Kidney (tissue), 14 donors: ENCODE measurements around the gene GTF3C4. TPM values are rescaled to one million over a fixed set of nuclear protein-coding genes. Genes with fewer than 3 reads are reported as not detected.
A peak's percentile ranks its signal among the peaks of the same experiment; 100 is the strongest.

Experiments used
- DNase-seq, 5 donors: peaks; one replicate each; pipeline ENCODE4 v3.0.0-alpha.2; 2013 to 2020
- FAIRE-seq: peaks from 2 replicates; lab custom pipeline; 2012; peaks lifted over from hg19 to GRCh38; lab: Jason Lieb, UNC
- H3K27ac ChIP-seq, 2 donors: one replicate each; pipeline ENCODE4 v1.7.0; 2013; ENCODE audit warnings: low read depth in 2 of 2, low read length in 2 of 2, inconsistent platforms in 1 of 2
- H3K27me3 ChIP-seq: one replicate; pipeline ENCODE4 v1.7.1; 2013; ENCODE audit warnings: low read length, inconsistent platforms; ENCODE audit not compliant: control insufficient read depth, insufficient read depth
- H3K36me3 ChIP-seq, 3 donors: one replicate each; pipeline versions ENCODE4 v1.7.0 to v1.7.1; 2013; ENCODE audit warnings: low read length in 3 of 3, control low read depth in 1 of 3, inconsistent platforms in 1 of 3; ENCODE audit not compliant: insufficient read depth in 3 of 3, control insufficient read depth in 2 of 3
- H3K4me1 ChIP-seq, 3 donors: one replicate each; pipeline versions ENCODE4 v1.7.0 to v1.7.1; 2013; ENCODE audit warnings: low read length in 3 of 3, inconsistent platforms in 1 of 3, low read depth in 1 of 3; ENCODE audit not compliant: control insufficient read depth in 2 of 3, insufficient read depth in 2 of 3
- H3K4me3 ChIP-seq, 3 donors: one replicate each; pipeline versions ENCODE4 v1.7.0 to v1.8.1; 2013; ENCODE audit warnings: low read length in 3 of 3, control low read depth in 1 of 3, inconsistent platforms in 1 of 3
- H3K9ac ChIP-seq, 3 donors: one replicate each; pipeline versions ENCODE4 v1.7.0 to v1.7.1; 2013; ENCODE audit warnings: low read length in 3 of 3, control low read depth in 1 of 3, inconsistent platforms in 1 of 3
- H3K9me3 ChIP-seq, 3 donors: one replicate each; pipeline versions ENCODE4 v1.7.0 to v1.7.1; 2013; ENCODE audit warnings: low read length in 3 of 3, control low read depth in 1 of 3, inconsistent platforms in 1 of 3; ENCODE audit not compliant: control insufficient read depth in 2 of 3, insufficient read depth in 1 of 3
- CTCF ChIP-seq: IDR thresholded peaks from 3 replicates; pipeline ENCODE4 v1.5.1; 2012; ENCODE audit warnings: mild to moderate bottlenecking, moderate library complexity, borderline replicate concordance; ENCODE audit not compliant: insufficient read depth; ENCODE audit errors: extremely low read depth
- intact Hi-C: fragments of 100-400 bp; cut with DNase I; formaldehyde crosslinking; loops from one replicate; pipeline ENCODE4 v1.11.1; 2022
- polyA plus RNA-seq: library from polyadenylated mRNA; stranded (reverse); fragments of 350-450 nt; fragmentation: Illumina TruSeq; extraction: RNeasy Lipid Tissue Mini Kit (QIAGEN cat#74804); gene quantifications from one replicate; pipeline ENCODE4 v1.2.3, GENCODE V29; 2014; ENCODE audit warnings: low read depth, low replicate concordance; ENCODE audit not compliant: insufficient read depth
- total RNA-seq: library from RNA; stranded (reverse); fragmentation: NEBNext Ultra II Directional; extraction: Animal tissue kit (Norgen Biotek cat#: 25700); gene quantifications from one replicate; pipeline ENCODE4 v1.2.1, GENCODE V29; 2021
- donor health status: control.
- donor health status: control.
- donor health status: control.
- donor health status: control.
- donor health status: control.
- donor health status: DM: yes; HTN: yes; CAD: no.
- donor health status: Normal renal cell carcinoma (clear cell type).

Gene GTF3C4
- total and polyA plus RNA-seq, 2 donors from 2014 or later, result 3.7 to 21.0 TPM

GRCh38 chr9:132630116-132630515, 40.1 kb upstream of the GTF3C4 start:
- no peak overlapping the region for H3K4me3 ChIP-seq
- H3K9ac ChIP-seq, result no peak overlapping the region
- TF ChIP-seq CTCF, result no peak
- intact Hi-C loops, result no loop called here
- FAIRE-seq, result no peak
- no peaks in the 10 kb centered on the region for H3K4me1 ChIP-seq
- DNase-seq, result peak in 2 of 5 donors; percentile 40 to 44
- H3K9me3 ChIP-seq, result no peaks in the 10 kb centered on the region
- peaks cover 3 to 34% (median 16%) of the 10 kb centered on the region in 3 donors for H3K36me3 ChIP-seq
- no peaks in the 10 kb centered on the region for H3K27me3 ChIP-seq
- no peak overlapping the region for H3K27ac ChIP-seq

GRCh38 chr9:132630811-132631210, 39.5 kb upstream of the GTF3C4 start:
- Histone ChIP-seq H3K9me3 (no peaks in the 10 kb centered on the region), H3K27me3 (no peaks in the 10 kb centered on the region), H3K36me3 (peaks cover 3 to 30% (median 16%) of the 10 kb centered on the region in 3 donors), H3K27ac (no peak overlapping the region), H3K4me1 (no peaks in the 10 kb centered on the region), H3K9ac (no peak overlapping the region), H3K4me3 (no peak overlapping the region)
- DNase-seq (no peak), FAIRE-seq (no peak)
- intact Hi-C loops, result no loop called here
- no peak for TF ChIP-seq CTCF

- FAIRE-seq, result no peak
- H3K4me1 ChIP-seq, result no peaks in the 10 kb centered on the region
- H3K27ac ChIP-seq, result no peak overlapping the region
- H3K27me3 ChIP-seq, result no peaks in the 10 kb centered on the region
- no peak overlapping the region for H3K9ac ChIP-seq
- H3K4me3 ChIP-seq, result no peak overlapping the region
- intact Hi-C loops, result no loop called here
- no peaks in the 10 kb centered on the region for H3K9me3 ChIP-seq
- TF ChIP-seq CTCF, result no peak
- DNase-seq, result no peak
- peaks cover 3 to 30% (median 19%) of the 10 kb centered on the region in 3 donors for H3K36me3 ChIP-seq
Observed at GRCh38 chr9:132631280-132631679, 39.0 kb upstream of the GTF3C4 start.

- DNase-seq, result no peak
- Histone ChIP-seq H3K4me3 (no peak overlapping the region), H3K27ac (no peak overlapping the region), H3K4me1 (no peaks in the 10 kb centered on the region), H3K9ac (no peak overlapping the region), H3K9me3 (no peaks in the 10 kb centered on the region), H3K36me3 (peaks cover 3 to 30% (median 19%) of the 10 kb centered on the region in 3 donors), H3K27me3 (no peaks in the 10 kb centered on the region)
- no peak for TF ChIP-seq CTCF
- intact Hi-C loops, result no loop called here
- no peak for FAIRE-seq
Observed at GRCh38 chr9:132631685-132632084, 38.6 kb upstream of the GTF3C4 start.
